ENCODE results near the gene POLN.
"Not testable (repeated sequence)": the region's sequence is repeated elsewhere in the genome, so short reads cannot be mapped to it uniquely, and the experiment has no call there.

The POLN gene

GRCh38 chr4:2275546-2276251, 33.8 kb upstream of the POLN start:
- DNase-seq (ENCODE audit: low read depth): no peak

- DNase-seq (ENCODE audit: low read depth): not testable (repeated sequence)
Measured at GRCh38 chr4:2275044-2275397, 33.1 kb upstream of the POLN start.

DNA sequence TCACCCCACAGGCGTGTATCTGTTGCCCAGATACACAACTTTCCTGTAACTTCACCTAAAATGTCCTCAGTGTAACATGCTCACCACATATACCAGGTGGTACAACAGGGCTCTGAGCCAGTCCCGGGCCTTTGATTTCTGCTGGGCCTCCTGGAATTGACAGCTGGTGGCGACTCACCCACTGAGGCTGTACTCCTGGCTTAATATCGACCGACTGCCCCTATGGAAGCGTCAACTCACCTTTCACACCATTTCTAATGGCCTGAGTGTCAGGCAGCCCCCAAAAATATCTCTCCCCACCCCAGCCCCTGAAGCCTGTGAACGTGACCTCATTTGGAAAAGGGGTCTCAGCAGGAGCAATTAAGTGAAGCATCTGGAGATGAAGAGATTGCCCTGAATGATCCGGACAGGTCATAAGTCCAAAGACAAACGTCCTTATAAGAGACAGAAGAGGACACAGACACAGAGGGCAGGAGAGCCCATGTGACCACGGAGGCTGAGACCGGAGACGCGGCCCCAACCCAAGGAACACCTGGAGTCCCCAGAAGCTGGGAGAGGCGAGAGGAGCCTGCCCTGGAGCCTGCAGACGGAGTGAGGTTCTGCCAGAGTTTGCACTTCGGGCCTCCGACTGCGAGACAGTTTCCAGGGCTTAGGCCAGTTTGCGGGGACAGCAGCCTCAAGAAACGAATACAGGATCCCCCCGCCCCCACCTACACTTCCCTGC, 32.6 kb upstream of the POLN start:
- no peak for DNase-seq (ENCODE audit: low read depth)

GRCh38 chr4:2273657-2274319, 31.9 kb upstream of the POLN start:
- DNase-seq (ENCODE audit: low read depth): no peak

GRCh38 chr4:2273221-2273620, 31.3 kb upstream of the POLN start:
- no peak for DNase-seq (ENCODE audit: low read depth)

DNA sequence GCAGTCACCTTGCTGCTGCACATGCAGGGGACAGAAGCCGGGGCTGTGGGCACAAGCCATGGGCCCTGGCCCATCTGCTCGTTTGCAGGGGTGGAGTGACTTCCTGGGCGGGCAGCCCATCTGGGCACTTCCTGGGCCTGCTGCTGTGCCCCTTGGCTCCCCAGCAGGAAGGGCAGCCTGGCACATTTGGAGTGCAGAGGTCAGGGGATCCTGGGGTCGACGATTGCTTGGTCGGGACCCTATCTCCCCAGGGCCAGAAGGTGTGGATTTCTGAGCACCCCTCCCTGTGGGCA, 30.9 kb upstream of the POLN start:
- no peak for DNase-seq (ENCODE audit: low read depth)

DNA sequence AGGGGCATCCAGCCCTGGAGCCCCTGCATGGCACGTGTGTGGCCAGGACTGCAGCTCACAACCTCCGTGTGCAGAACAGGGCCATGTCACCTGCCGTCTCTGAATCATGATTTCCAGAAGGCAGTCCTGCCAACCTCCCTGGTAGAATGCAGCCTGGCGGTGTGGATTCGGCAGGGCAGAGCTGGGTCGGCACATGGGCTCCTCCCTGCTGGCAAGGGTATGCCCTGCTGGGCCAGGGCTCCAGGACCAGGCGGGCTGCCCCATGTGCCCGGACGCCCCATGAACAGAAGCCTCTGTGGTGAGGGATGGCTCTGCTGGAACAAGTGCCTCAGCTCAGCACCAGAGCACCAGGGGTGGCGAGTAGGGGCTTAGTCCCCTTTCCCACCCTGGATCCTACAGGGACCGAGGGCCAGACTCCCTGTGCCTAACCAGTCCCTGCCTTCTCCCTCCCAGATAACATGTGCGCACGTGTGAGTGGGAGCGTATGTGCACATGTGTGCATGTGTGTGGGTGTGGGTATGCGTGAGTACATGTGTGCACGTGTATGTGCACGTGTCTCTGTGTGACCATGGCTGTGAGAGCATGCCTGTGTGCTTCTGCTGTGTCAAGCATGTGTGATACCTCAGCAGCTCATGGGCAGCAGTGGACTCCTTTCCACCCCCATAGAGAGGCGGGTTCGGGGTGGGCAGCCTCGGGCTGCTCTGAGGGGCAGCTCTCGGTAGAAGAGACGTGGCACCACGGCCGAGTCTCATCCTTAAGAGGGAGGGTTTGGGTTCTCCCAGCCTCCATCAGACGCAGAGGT, 30.3 kb upstream of the POLN start:
- DNase-seq (ENCODE audit: low read depth): no peak

DNA sequence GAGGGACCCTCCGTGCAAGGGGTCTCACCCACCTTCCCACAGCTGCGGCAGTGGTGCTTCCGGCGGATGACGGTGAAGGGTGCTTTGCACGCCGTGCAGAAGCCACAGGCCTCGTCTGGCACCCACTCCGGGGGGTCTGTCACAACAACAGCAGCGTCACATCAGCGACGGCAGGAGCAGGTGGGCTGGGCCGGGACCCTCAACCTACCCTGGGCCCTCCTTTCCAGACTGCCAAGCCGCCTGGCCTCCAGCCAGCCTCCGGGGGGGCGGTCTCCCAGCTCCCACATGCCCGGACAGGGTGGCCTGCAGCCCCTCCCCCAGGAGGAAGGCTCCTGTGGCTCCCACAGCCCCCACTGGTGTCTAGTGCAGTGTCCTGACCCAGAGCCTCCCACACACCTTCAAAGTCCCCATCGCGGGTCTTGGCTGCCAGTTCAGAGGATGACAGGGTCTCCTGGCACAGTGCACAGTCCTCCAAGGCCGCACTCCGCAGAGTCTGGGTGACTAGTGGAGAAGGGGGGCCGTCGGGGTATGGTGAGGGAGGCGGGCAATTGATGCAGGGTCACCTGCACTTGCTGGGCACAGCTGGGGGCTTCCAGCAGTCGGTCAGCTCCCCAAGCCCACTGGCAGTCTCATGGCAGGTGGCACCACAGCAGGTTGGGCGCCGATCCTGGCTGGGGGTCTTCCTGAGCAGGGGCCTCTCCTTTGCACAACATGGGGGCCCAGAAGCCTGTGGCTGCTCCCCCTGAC, 29.5 kb upstream of the POLN start:
- no peak for DNase-seq (ENCODE audit: low read depth)

DNA sequence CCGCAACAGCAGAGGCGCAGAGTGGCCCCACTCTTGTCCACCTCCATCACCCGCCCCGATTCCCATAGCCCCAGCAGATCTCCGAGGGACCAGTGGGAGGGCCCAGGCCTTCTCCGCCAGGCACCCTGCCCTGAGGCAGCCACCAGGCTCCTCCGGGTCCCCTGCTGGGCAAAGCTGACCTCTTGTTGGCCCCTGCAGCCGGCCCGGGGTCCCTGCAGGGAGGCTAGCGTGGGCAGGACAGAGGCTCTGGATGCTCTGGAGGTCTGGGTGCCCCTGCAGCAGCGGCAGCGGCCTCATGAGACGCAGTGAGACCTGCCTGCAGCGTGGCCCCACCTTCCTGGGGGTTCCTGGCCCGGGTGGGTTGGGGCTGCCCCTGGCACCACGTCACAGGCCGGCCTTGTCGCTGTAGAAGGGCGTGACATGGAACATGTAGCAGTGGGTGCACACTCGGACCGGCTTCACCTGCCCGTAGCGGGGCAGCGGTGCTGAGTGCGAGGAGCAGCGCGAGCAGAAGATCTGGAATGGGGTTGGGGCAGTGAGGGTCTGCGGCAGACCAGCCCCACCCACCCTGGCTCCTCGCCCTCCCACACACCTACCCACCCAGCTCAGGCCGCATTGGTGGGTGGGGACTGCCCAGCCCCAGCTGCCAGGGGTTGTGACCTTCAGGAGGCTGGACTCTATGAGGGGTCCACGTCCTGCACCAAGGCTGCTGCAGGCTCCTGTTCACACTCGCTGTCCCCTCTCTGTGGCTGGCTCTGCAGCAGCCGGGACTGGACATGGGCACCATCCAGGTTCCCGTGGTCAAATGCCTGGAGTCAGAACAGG, 28.6 kb upstream of the POLN start:
- DNase-seq (ENCODE audit: low read depth): no peak

DNA sequence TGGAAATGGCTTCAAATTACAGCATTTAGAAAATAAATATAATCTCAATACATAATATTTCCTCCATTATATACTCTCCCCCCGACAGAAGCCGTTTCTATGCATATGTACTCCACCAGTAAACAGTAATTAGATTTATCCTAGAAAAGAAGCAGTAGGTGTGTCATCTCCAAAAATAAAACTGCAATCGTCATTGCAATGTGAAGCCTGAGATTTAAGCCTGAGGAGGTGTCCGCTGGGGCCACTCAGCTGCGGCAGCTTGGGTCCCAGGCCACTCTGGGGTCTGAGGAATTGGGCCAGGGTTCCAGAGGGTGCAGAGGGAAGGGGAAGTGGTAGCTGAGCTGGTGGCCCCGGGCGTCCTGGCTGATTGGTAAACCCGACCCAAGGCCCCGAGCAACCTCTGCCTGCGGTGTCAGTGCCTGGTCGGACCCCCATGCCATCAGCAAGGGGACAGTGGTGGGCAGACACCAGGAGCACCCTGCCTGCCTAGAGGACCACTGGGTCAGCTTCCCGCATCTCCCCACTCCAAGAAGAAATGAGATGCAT, 27.8 kb upstream of the POLN start:
- no peak for DNase-seq (ENCODE audit: low read depth)

DNA sequence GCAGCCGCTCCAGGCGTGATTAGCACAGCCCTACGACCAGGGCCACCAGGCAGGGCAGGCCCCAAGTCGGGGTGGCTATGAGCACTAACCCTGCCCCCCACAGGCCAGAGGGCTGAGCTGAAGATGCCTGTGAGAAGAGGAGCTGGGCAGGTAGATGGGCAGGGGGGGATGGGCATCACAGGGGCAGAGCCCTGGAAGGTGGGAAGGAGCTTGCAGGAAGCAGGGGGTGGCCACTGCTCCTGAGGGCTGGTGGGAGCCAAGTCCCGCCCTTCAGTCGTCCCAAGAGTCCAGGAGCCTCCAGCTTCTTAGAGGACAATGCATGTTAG, 27.2 kb upstream of the POLN start:
- no peak for DNase-seq (ENCODE audit: low read depth)

- no peak for DNase-seq (ENCODE audit: low read depth)
Measured at GRCh38 chr4:2268357-2269205, 26.7 kb upstream of the POLN start.

DNA sequence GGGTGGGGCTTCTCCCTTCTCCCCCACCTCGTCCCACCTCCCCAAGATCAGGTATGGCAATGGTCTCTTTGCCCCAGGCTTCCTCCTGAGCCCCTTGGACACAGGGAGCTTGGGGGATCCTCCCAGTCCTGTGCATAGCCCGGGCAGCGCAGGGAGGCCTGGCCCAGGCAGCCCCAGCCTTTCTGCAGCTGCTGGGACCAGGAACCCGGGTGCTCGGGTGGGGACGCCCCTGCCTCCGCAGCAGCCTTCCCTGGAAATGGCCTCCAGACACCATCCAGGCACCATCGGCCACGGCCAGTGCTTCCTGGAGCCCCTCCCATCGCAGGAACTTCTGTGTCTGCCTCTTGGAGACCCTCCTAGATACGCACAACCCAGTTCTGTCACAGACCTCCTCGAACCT, 25.9 kb upstream of the POLN start:
- DNase-seq (ENCODE audit: low read depth): no peak

DNA sequence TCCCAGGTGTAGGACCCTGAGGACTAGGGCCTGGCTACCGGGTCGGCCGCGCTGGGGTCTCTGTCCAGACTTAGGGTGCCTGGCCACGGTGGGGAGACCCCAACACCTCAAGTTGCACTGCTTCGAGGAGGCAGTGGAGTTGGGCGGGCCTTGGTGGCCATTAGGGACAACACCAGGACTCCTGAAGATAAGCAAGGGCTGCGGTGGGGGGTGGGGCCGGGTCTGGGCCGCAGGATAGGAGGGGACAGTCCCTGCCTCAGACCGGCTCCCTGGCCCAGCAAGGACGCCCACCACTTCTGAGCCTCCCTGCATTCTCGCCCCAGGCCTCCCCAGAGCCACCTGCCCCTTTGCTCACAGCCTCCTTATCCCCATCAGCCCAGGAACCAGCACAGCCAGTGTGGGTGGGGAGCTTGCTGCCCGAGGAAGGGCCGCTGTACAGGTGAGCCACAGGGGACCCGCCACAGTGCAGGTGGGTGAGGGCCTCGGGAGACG, 25.4 kb upstream of the POLN start:
- DNase-seq (ENCODE audit: low read depth): no peak

DNA sequence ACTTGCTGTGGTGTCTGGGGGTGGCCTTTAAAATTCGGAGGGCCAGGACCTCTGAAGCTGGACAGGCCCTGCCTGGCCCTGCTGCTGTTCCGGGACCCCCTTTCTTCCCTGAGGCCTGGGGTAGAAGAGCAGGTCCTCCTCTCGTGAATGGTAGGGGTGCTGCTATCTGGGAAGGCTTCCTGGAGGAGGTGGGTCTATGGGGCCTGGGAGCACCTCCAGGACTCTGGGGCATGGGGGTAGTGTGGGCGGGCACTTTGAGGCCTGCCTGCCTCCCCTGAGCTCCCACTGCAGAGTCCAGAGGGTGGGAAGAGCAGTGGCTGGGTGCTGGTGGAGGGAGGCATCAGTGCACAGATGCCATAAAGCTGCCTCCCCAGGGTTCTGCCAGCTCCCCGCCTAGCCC, 24.9 kb upstream of the POLN start:
- no peak for DNase-seq (ENCODE audit: low read depth)

- no peak for DNase-seq (ENCODE audit: low read depth)
Measured at GRCh38 chr4:2266181-2266580, 24.3 kb upstream of the POLN start.

DNA sequence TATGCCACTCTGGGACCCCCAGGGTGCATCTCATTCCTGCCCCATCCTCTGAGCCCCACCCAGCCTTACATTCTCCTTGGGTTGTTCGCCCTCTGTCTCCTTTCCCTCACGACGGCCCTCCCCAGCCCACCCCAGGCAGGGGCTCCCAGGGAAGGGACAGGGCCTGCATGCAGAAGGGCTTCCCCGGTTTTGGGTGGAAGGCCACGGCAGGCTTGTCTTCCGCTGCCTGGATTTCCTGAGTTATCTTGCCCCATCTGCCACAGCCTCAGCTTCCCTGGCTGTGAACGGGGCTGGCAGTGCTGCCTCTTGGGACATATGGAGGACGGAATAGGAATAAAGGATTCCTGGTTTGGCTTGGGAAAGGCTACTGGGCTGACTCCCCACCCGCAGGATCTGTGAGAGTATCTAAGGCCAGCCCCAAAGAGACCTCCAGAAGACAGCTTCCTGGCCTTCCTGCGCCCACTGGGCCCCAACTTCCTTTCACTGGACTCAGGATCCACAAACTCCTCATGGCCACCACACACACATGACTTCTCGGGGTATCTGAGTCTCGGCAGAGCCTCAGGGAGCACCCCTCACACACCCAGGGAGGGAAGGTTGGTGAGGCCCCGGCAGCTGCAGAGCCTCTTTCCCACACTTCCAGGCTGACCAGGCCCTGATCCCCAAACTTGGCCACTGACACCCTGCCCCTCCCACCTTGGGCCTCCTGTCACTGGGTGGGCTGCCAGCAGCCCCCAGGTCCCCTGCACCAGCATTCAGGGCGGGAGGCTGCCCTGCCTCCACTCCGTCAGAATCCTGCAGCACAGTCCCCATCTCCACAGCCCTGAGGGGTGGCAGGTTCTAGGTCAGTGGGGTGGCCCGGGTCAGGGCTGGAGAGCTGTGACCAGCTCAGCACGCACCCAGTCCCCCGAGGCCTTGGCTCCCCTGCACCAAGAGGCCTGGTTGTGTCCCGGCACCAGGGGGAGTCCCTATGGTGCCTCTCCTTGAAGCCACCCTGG, 23.5 kb upstream of the POLN start:
- no peak for DNase-seq (ENCODE audit: low read depth)

DNA sequence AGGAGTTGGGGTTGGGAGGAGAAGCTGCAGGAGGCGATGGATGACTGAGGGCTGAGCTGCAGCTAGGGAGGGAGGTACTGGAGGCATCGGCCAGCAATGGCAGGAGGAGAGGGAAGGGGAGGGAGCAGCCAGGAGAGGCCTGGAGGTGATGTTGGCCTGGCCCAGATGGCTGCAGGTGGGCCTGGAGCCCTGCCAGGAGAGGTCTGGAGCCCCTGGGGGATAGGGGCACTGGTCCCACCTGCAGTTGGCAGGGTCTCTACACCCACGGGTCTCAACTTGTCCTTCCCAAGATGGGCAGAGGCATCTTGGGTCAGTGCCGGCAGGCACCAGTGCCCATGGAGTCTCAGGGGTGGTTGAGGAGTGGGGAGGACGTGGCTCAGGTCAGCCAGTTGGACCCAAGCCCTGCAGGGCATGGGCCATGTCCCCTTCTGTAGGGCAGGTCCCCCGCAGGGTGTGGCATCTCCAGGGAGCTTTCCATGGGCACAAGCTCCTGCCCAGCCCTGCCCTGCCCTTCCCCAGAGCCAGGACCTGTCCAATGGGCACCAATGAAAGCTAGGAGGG, 22.6 kb upstream of the POLN start:
- DNase-seq (ENCODE audit: low read depth): no peak
